Memory B cell (primary cell): ENCODE data around the gene OAS1.

Experiments
- ATAC-seq: fragments of 150-1000 bp; cut with Tn5 transposase; 2 replicates; pipeline ENCODE4 v1.10.0; 2021; ENCODE audit warnings: low read depth, mild to moderate bottlenecking, moderate library complexity
- DNase-seq, 2 donors: peaks; one replicate each; pipeline ENCODE4 v3.0.0; 2022; ENCODE audit warnings: low spot score in 2 of 2
- H3K27ac Mint-ChIP-seq: one replicate; pipeline ENCODE4 v1.8.0; 2022; ENCODE audit warnings: mild to moderate bottlenecking, moderate library complexity, mixed read lengths
- H3K27me3 Mint-ChIP-seq: one replicate; pipeline ENCODE4 v1.8.0; 2022; ENCODE audit warnings: mixed read lengths
- H3K36me3 Mint-ChIP-seq: one replicate; pipeline ENCODE4 v1.8.0; 2022; ENCODE audit warnings: mild to moderate bottlenecking, mixed read lengths
- H3K4me1 Mint-ChIP-seq: one replicate; pipeline ENCODE4 v1.8.0; 2022; ENCODE audit warnings: mixed read lengths
- H3K4me3 Mint-ChIP-seq: one replicate; pipeline ENCODE4 v1.8.0; 2022; ENCODE audit warnings: mild to moderate bottlenecking, moderate library complexity, mixed read lengths
- H3K9me3 Mint-ChIP-seq: one replicate; pipeline ENCODE4 v1.8.0; 2022; ENCODE audit warnings: mixed read lengths

Gene OAS1

DNA sequence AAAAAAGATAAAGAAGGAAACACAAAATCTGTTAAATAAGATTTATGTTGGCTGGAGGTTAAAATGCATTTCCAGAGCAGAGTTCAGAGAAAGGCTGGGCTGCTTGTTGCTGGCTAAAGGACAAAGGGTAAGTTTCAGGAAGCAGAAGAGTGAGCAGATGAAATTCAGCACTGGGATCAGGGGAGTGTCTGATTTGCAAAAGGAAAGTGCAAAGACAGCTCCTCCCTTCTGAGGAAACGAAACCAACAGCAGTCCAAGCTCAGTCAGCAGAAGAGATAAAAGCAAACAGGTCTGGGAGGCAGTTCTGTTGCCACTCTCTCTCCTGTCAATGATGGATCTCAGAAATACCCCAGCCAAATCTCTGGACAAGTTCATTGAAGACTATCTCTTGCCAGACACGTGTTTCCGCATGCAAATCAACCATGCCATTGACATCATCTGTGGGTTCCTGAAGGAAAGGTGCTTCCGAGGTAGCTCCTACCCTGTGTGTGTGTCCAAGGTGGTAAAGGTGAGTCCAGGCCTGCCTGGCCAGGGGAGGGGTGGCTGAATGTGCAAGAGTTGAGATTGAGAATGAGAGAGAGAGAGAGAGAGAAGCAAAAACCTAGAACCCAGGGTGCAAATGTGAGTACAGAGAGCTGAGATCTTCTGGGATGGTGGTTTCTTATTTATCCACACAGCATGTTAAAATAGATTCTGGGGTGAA lies at the start of gene OAS1:
OAS1 (plus strand) TSS at position 251 of the 703 bp plus-strand sequence; CDS start at position 329, 78 bp downstream.
- DNase-seq: peak; percentile 38 to 42
- Mint-ChIP-seq H3K4me3 (peak within 1 kb of the TSS; percentile 89), H3K27ac (peak within 1 kb of the TSS; percentile 90), H3K36me3 (peaks cover 18% of the 10 kb centered on the region), H3K9me3 (no peaks in the 10 kb centered on the region), H3K4me1 (peaks cover 63% of the 10 kb centered on the region), H3K27me3 (no peaks in the 10 kb centered on the region)
- ATAC-seq: peak; percentile 78

DNA sequence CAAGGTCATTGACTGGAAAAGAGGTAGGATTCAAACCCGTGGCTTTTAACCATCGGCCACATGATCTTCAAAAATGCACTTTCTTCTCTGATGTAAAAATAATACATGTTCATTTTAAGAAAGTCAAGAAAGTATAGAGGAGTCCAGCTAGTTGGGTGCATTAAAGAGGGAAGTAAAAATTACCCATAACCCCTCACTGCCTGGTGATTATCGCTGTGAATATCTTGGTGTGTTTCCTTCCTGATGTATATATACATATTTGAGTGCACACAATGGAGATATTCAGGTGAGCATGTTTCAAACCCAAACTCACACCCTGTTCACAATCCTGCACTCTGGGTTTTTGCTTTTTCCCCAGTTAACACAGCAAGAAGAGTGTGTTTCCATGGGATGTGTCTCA lies 47.5 kb upstream of the OAS1 start:
- no peaks in the 10 kb centered on the region for H3K9me3 Mint-ChIP-seq
- DNase-seq: no peak
- H3K36me3 Mint-ChIP-seq: no peaks in the 10 kb centered on the region
- peaks cover 1% of the 10 kb centered on the region for H3K4me1 Mint-ChIP-seq
- H3K27ac Mint-ChIP-seq: no peak overlapping the region
- H3K4me3 Mint-ChIP-seq: no peak overlapping the region
- peaks cover 16% of the 10 kb centered on the region for H3K27me3 Mint-ChIP-seq
- ATAC-seq: no peak

DNA sequence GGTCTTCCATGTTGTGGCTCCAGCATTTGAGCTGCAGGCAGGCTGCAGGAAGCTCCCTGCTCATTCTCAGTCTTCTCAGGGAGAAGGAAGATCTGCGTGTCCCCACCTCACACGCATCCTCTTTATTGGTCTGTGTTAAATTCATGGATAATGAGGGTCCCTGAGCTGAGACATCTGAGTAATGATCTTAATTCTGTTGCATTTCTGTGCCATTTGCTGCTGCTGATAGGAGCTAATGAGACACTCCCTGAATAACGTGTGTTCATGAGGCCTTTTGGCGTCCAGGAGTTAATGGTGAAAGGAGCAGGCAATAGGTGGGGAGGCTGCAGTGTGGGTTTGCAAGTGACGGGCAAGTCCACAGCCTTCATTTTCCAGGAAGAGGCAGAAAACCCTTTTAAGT lies 46.6 kb upstream of the OAS1 start:
- Mint-ChIP-seq H3K27ac (no peak overlapping the region), H3K36me3 (no peaks in the 10 kb centered on the region), H3K27me3 (peaks cover 18% of the 10 kb centered on the region), H3K4me1 (peaks cover 7% of the 10 kb centered on the region), H3K4me3 (no peak overlapping the region), H3K9me3 (no peaks in the 10 kb centered on the region)
- ATAC-seq: no peak
- DNase-seq: no peak

DNA sequence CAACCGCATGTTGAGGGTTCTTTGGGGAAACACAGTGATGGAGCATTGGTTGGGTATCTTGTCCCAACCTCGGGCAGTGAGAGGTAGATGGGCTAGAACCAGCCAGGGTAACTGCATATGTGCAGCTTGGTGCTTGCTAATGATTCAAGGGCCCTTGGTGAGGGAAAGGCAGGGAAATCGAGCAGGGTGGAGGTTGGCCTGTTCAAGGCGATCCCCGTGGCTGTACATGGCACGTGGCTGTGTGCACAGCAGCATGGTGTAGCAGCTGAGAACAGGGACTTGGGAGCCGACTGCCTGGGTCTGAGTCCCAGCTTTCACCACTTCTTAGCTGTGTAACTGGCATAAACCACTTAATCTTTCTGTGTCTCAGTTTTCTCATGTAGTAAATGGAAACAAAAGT lies 45.5 kb upstream of the OAS1 start:
- no peak for ATAC-seq
- Mint-ChIP-seq H3K9me3 (no peaks in the 10 kb centered on the region), H3K4me3 (no peak overlapping the region), H3K36me3 (no peaks in the 10 kb centered on the region), H3K27ac (no peak overlapping the region), H3K27me3 (peaks cover 12% of the 10 kb centered on the region), H3K4me1 (peaks cover 7% of the 10 kb centered on the region)
- DNase-seq: no peak

DNA sequence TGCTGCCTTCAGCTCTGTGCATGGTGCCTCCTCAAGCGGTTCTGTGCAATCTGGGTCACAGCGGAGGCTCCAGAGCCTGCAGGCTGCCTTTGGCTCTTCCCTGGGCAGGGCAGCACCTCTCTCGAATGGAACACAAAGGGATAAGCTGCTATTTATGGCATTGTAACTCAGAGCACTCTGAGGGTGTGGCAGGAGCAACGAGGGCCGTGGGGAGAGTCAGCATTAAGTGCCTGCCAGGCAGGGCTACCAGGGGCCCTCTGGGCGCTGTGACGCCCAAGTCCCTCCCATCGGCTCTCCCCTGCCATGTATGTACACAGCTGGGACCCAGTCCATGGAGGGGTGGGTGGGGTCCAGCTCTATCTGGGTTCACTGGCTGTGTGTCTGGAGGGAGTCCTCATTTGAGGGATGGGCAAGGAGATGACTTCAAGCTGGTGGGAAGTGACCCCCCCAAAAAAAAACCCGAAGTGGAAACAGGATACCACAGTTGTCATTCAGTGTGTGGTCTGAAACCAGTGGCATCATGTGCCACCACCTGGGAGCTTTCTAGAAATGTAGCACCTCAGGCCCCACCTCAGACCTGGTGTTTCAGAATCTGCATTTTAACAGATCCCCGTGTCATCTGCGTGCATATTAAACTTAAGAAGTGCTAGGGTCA lies 44.0 kb upstream of the OAS1 start:
- Mint-ChIP-seq H3K9me3 (no peaks in the 10 kb centered on the region), H3K36me3 (peaks cover 3% of the 10 kb centered on the region), H3K4me3 (no peak overlapping the region), H3K27ac (no peak overlapping the region), H3K27me3 (peaks cover 12% of the 10 kb centered on the region), H3K4me1 (peaks cover 7% of the 10 kb centered on the region)
- DNase-seq (no peak), ATAC-seq (no peak)

DNA sequence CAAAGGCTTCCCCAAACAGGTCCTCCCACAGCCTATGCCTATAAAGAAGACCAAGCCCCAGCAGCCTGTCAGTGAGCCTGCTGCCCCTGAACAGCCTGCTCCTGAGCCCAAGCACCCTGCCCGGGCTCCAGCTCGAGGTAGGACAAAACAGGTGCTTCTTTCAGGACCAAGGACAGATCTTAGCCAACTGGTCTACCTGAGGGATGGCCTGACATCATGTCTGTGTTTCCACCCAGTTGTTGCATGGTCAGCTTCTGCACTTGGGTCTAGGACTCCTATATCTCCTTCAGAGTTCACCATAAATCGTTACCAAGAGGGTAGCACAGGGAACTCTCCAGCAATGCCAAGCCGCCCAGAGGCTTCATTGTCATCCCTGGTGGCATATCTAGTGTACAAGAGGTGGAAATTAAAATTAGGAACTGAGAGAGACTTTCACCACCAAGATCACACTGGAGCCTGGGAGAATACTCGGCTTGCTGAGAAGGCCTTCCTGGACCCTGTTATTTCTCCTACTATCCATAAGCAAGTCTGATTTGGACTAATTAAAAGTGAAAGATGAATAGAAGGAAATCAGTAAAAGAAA lies 38.2 kb upstream of the OAS1 start:
- Mint-ChIP-seq H3K4me3 (no peak overlapping the region), H3K27me3 (peaks cover 8% of the 10 kb centered on the region), H3K9me3 (peaks cover 1% of the 10 kb centered on the region), H3K4me1 (peaks cover 19% of the 10 kb centered on the region), H3K27ac (no peak overlapping the region), H3K36me3 (peaks cover 3% of the 10 kb centered on the region)
- ATAC-seq (no peak), DNase-seq (no peak)

DNA sequence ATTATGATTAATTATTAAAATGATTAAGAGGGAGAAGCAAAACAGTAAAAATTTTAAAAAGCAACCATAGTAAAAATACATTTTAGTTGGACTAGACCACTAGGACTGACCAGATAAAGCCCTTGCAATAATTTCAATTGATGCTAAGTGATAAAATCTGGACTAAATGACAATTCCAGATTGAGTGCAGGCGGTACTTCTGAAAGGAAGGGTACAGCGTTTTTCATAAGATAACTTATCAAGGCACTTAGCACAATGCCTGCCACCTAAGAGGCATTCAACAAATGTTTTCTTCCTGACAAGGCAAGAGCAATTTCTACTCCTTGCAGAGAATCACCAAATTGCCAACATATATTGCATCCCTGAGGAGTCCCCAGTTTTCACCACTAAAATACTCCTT lies 37.7 kb upstream of the OAS1 start:
- Mint-ChIP-seq H3K27me3 (peaks cover 8% of the 10 kb centered on the region), H3K9me3 (peaks cover 1% of the 10 kb centered on the region), H3K4me3 (no peak overlapping the region), H3K4me1 (peaks cover 19% of the 10 kb centered on the region), H3K27ac (no peak overlapping the region), H3K36me3 (peaks cover 3% of the 10 kb centered on the region)
- ATAC-seq: no peak
- DNase-seq: no peak

DNA sequence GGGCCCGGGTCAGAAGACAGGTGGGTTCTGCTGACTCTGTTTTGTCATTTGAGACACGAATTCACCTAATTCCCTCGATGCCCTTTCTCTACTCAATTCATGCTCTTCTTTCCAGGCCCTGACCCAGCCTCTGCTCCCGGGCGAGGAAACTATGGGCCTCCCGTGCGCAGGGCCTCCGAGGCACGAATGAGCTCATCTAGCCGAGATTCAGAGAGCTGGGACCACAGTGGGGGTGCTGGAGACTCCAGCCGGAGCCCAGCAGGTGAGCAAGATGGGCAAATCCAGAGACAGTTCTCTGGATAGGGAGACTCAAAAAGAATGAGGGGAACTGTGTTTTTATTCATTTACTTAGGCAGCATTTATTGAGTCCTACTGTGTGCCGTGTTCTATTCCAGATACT lies 37.0 kb upstream of the OAS1 start:
- DNase-seq (no peak), ATAC-seq (no peak)
- H3K4me3 Mint-ChIP-seq: no peak overlapping the region
- H3K27ac Mint-ChIP-seq: no peak overlapping the region
- peaks cover 13% of the 10 kb centered on the region for H3K4me1 Mint-ChIP-seq
- H3K9me3 Mint-ChIP-seq: peaks cover 1% of the 10 kb centered on the region
- H3K36me3 Mint-ChIP-seq: peaks cover 3% of the 10 kb centered on the region
- H3K27me3 Mint-ChIP-seq: peaks cover 6% of the 10 kb centered on the region

DNA sequence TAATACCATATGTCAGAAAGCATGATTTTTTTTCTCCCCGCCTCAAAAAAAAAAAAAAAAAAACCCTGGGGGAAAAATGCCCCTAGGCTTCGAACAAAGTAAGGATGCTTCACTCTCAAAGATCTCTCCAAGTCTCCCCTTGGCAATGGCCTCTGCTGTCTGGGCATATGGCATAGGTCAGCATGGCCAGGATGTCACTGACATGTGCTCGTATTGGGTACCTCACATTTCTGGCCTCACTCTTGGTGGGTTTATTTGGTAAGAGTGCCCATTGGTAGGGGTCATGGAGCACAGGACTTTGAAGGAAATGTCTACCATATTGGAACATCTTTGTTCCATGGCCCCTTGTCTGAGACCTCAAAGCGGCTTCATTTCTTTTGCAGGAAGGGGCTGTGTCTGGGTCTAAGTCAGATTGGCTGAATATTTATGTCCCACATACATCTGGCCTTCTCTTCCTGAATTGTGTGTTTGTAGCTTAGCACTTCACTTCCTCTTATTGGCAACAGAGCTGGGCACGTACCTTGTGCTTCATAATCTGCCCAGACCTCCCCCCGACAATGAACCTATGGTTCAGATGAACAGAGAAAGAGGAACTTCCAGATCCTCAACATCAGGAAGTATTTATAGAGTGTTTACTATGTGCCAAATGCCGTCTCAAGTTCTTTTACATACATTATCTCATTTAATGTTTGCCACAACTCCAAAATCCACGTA lies 36.3 kb upstream of the OAS1 start:
- peak in 1 of 2 donors; percentile 21 for DNase-seq
- Mint-ChIP-seq H3K36me3 (peaks cover 3% of the 10 kb centered on the region), H3K27ac (peak overlapping the region; percentile 42), H3K27me3 (peaks cover 6% of the 10 kb centered on the region), H3K4me3 (no peak overlapping the region), H3K4me1 (peaks cover 12% of the 10 kb centered on the region), H3K9me3 (peaks cover 1% of the 10 kb centered on the region)
- ATAC-seq: peak; percentile 98

DNA sequence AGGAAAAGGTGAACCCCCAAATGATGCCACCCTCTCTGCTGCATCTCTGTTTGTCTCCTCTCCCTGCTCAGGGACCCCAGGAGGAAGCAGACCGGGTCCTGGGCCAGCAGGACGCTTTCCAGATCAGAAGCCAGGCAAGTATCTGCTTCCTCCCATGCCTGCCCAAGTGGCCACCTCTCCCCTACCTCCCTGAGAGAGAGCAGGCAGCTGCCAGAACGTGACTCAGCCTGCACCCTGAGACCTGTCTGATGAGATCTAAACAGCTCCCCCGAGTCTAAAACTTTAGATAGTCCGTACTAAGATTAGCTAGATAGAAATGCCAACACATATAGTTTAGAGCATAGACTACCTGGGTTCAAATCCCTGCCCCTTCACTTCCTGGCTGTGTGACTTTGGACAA lies 31.2 kb upstream of the OAS1 start:
- Mint-ChIP-seq H3K27ac (no peak overlapping the region), H3K36me3 (no peaks in the 10 kb centered on the region), H3K27me3 (peaks cover 19% of the 10 kb centered on the region), H3K9me3 (no peaks in the 10 kb centered on the region), H3K4me3 (no peak overlapping the region), H3K4me1 (peaks cover 7% of the 10 kb centered on the region)
- ATAC-seq (no peak), DNase-seq (no peak)

DNA sequence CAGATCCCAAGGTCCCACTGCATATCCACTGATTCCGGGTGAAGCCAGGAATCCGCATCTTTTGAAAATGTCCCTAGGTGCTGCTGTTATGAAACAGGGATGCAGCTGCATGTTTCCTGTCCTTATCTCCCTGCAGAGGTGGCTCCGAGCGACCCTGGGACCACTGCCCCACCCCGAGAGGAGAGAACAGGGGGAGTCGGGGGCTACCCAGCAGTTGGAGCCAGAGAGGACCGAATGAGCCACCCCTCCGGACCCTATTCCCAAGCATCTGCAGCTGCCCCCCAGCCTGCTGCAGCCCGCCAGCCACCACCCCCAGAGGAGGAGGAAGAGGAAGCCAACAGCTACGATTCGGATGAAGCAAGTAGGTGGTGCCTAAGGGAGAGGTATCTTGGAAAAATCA lies 30.3 kb upstream of the OAS1 start:
- Mint-ChIP-seq H3K9me3 (no peaks in the 10 kb centered on the region), H3K4me1 (no peaks in the 10 kb centered on the region), H3K36me3 (no peaks in the 10 kb centered on the region), H3K27me3 (peaks cover 21% of the 10 kb centered on the region), H3K27ac (no peak overlapping the region), H3K4me3 (no peak overlapping the region)
- DNase-seq: no peak
- ATAC-seq: no peak

DNA sequence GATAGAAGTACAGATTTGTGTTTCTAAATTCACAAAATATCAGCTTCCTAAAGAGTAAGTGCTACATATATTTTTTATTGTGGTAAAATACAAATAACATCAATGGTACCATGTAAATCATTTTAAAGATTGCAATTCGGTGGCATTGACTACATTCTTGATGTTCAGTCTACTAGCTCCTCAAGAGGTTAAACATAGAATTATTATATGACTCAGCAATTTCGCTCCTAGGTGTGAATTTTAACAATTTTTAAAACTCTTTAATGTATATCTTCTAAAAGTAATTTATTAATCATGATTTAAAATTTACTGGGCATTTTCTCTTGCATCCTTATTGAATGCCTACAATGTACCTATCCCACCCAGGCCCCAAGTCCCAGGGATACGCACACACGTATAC lies 29.8 kb upstream of the OAS1 start:
- H3K36me3 Mint-ChIP-seq: no peaks in the 10 kb centered on the region
- no peaks in the 10 kb centered on the region for H3K9me3 Mint-ChIP-seq
- H3K27ac Mint-ChIP-seq: no peak overlapping the region
- H3K4me1 Mint-ChIP-seq: no peaks in the 10 kb centered on the region
- ATAC-seq (no peak), DNase-seq (no peak)
- H3K4me3 Mint-ChIP-seq: no peak overlapping the region
- H3K27me3 Mint-ChIP-seq: peaks cover 21% of the 10 kb centered on the region

DNA sequence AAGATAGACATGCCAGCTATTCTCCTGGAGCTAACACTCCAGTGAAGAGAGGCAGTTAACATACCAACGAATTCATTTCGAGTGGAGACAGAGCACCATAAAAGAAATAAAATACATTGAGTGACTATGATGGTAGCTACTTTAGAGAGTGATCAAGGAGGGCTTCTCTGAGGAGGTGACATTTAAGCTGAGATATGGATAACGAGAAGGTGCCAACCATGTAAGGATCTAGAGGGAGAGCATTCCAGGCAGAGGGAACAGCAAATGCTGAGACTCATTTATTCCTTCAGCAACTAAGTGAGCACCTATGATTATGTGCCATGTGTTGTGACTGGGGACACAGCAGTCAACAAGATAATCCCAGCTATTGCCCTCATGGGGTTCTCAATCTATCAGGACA lies 28.3 kb upstream of the OAS1 start:
- DNase-seq (no peak), ATAC-seq (no peak)
- no peaks in the 10 kb centered on the region for H3K36me3 Mint-ChIP-seq
- no peaks in the 10 kb centered on the region for H3K4me1 Mint-ChIP-seq
- H3K4me3 Mint-ChIP-seq: no peak overlapping the region
- no peaks in the 10 kb centered on the region for H3K9me3 Mint-ChIP-seq
- peaks cover 23% of the 10 kb centered on the region for H3K27me3 Mint-ChIP-seq
- no peak overlapping the region for H3K27ac Mint-ChIP-seq

DNA sequence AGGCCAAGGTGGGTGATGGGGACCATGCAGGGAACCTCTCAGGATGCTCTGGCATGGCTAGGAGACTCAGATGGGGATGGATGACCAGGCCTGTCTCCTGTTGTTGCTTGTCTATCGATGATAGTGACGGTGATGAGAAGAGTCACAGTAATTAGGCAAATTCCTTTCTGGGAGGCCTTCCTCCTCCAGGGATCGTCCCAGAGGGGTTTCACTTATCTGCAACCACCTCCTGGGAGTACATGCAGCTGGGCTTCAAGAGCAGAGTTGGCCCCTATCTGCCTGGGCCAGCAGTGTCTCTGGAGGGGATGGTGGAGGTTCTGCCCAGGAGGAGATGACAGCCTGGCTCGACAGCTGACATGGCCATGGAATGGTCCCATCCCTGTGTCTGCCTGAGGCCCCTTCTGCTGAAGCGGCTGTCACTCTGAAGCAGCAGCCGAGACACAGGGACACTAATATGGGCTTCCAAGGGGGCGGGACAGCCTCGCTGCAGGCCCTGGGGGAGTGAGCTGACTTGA lies 27.5 kb upstream of the OAS1 start:
- no peaks in the 10 kb centered on the region for H3K9me3 Mint-ChIP-seq
- peaks cover 25% of the 10 kb centered on the region for H3K27me3 Mint-ChIP-seq
- no peak overlapping the region for H3K27ac Mint-ChIP-seq
- H3K4me3 Mint-ChIP-seq: no peak overlapping the region
- no peak for DNase-seq
- H3K36me3 Mint-ChIP-seq: no peaks in the 10 kb centered on the region
- no peak for ATAC-seq
- H3K4me1 Mint-ChIP-seq: no peaks in the 10 kb centered on the region
